ENCODE results near the gene LDHD.

DNA sequence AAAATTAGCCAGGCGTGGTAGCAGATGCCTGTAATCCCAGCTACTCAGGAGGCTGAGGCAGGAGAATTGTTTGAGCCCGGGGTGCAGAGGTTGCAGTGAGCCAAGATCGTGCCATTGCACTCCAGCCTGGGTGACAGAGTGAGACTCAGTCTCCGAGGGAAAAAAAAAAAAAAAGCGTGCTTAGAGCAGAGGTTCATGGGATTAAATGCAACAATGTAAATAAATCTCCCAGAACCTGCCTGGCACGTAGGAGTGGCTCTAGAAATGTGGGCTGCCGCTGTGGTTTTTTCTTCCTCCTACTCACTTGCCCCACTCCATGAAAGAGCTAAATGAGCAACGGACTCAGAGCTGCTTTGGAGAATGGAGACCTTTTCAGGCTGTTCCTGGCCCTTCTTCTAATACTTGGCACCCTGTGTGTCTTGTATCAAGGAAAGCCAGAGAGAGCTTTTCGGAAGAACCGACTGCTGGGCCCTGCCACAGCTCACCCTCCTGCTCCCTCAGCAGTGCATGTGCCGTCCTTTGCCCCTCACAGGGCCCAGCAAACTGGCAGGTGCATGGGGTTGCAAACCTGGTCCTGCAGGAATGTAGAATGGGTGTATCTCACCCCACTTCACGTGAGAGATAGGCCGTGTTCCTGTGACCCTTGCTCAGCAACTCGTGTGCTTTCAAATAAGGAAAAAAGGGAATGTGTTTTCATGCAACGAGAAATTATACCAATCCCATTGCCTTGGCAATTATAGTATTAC lies 52.0 kb downstream of the LDHD start:
- peak in 1 of 2 donors; percentile 28 for TF ChIP-seq POLR2A (IDR thresholded peaks at IDR 0.05)
- TF ChIP-seq, protein P1, sequence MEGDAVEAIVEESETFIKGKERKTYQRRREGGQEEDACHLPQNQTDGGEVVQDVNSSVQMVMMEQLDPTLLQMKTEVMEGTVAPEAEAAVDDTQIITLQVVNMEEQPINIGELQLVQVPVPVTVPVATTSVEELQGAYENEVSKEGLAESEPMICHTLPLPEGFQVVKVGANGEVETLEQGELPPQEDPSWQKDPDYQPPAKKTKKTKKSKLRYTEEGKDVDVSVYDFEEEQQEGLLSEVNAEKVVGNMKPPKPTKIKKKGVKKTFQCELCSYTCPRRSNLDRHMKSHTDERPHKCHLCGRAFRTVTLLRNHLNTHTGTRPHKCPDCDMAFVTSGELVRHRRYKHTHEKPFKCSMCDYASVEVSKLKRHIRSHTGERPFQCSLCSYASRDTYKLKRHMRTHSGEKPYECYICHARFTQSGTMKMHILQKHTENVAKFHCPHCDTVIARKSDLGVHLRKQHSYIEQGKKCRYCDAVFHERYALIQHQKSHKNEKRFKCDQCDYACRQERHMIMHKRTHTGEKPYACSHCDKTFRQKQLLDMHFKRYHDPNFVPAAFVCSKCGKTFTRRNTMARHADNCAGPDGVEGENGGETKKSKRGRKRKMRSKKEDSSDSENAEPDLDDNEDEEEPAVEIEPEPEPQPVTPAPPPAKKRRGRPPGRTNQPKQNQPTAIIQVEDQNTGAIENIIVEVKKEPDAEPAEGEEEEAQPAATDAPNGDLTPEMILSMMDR (IDR thresholded peaks at IDR 0.05): no peak

All from Peyer's patch (tissue), 4 donors.